ENCODE results near the gene LRRC70.

The LRRC70 gene

DNA sequence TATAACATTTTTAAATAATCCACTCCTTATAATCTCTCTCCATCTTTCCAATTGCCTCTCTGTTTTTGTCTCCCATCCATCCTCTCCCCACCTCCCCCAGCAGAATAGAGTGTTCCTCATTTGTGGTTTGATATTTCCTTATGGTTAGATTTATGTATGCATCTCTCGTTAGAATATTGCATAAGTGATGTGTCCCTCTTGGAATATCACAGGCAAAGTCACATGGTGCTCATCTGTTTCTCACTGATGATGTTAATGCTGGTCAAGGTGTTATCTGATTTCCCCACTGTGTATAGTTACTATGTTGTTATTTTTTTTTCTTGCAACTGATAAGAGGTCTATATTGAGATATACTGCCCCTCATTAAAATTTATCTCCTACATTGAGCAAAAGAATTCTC is 3.1 kb upstream of the LRRC70 start:
- DNase-seq (ENCODE audit: low read depth) = no peak

DNA sequence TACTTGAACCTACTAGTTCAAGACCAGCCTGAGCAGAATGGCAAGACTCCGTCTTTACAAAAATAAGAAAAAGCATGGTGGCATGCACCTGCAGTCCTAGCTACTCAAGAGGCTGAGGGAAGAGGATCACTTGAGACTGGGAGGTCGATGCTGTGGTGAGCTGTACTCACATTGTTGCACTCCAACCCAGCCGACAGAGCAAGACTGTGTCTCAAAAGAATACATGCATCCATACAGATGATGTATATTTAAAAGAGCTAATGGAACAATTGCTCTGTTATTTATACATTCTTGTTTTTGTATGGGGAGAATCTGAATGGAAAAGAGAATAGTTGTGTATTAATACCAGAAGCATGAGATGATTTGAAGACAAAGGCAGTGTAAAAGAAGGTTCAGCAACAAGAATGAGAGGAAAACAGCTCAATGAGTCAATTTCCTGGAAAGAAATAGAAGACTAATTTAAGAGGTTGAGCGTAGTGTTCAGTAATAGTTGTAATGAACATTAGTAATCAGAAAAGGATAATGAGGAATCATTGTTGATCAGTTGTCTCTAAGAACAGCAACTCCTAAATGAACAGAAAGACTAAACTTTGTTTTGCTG is 1.9 kb upstream of the LRRC70 start:
- DNase-seq (ENCODE audit: low read depth) = no peak

DNA sequence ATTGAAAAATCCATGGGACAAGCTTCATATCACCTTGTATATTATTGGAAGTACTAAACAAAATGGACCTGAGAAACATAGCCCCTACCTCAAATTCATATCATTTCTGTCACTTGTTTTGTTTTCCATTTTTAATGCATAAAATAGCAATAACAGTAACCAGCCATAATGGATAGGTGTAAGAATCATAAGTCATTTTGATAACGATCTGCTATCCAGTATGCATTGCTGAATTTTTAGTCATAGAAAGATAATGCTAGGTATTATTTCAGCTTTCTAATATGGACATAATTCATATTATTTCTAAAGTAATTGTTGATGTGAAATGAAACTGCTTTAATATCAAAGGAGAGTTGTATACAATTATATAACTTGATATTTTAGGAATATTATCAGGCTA is 1.1 kb upstream of the LRRC70 start:
- no peak for DNase-seq (ENCODE audit: low read depth)

DNA sequence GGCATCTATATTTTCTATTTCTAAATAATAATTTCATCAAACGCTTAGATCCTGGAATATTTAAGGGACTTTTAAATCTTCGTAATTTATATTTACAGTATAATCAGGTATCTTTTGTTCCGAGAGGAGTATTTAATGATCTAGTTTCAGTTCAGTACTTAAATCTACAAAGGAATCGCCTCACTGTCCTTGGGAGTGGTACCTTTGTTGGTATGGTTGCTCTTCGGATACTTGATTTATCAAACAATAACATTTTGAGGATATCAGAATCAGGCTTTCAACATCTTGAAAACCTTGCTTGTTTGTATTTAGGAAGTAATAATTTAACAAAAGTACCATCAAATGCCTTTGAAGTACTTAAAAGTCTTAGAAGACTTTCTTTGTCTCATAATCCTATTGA is 1.1 kb downstream of the LRRC70 start:
- no peak for DNase-seq (ENCODE audit: low read depth)

DNA sequence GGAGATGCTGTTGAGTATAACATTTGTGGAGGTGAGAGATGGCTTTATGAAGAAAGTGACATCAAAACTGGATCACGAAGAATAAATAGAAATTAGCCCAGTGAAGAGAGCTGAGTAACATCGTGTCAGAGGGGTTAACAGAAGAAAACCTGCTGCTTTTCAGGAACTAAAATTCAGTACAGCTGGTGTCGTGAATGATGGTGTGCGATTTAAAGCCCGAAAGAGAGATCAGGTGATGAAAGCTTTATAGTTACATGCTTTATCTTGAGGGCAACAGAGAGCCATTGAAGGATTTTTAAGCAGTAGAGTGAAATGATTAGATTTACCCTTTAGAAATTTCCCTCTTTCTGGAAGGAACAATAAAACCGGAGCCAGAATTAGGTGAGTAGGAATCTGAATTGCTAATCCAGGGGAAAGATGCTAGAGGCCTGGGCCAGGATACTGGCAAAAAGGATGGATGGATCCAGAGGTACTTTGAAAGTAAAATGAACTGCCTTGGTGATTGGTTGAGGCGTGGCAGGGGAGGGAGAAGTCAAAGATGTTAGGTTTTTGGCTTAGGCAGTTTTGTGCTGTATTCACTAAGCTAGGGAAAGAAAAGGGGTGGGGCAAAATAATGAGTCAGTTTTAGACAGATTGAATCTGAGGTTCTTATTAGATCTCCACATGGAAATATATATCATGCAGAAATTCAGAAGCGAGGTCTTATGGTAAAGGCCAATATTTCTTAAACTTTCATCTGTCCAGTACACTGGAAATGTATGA is 3.4 kb downstream of the LRRC70 start:
- no peak for DNase-seq (ENCODE audit: low read depth)

DNA sequence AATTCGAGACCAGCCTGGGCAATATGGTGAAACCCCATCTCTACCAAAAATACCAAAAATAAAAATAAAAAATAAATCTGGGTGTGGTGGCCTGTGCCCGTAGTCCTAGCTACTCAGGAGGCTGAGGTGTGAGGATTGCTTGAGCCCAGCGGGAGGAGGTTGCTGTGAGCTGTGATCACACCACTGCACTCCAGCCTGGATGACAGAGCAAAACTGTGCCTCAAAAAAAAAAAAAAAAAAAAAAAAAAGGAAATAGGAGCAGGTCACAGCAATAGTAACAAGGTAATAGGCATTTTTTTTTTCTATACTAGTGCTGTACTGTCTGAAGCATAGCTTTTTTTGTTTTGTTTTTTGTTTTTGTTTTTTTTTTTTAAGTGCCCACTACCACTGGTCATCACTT is 5.8 kb downstream of the LRRC70 start:
- DNase-seq (ENCODE audit: low read depth) = no peak

DNA sequence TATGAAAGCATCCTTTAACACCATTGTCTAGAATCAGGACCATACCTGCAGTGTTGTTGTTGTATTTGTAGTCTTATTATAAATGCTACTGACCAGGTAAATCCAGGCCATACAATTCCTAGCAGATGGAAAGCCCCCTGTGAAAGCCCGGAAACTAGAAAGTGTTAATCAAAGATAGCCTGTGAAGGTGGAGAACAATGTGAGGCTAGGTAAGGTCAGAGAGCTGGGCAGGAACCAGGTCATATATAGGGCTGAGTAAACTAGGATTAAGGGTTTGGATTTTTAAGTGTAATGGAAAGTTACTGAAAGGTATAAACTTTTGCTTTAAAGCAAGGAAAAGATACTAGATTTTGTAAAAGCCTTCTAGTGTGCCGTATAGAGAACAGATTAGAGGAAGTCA is 6.7 kb downstream of the LRRC70 start:
- no peak for DNase-seq (ENCODE audit: low read depth)

DNA sequence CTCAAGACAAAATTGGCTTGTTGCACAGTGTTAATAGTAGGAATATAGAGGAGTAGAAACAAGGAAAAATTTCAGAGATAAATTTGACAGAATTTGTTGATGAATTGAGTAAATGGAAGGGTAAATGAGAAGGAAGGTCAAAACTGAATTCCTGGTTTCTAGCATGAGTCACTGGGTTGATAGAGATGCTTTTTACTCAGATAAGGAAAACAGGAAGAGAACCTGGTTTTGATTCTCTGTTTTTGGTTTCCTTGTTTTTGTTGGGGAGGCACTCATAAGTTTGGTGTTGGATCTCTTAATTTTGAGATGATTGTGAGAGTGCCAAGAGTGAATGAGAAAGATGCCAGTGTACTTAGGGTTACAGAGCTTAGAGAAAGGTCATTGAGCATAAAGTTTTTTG is 7.1 kb downstream of the LRRC70 start:
- DNase-seq (ENCODE audit: low read depth) = no peak

DNA sequence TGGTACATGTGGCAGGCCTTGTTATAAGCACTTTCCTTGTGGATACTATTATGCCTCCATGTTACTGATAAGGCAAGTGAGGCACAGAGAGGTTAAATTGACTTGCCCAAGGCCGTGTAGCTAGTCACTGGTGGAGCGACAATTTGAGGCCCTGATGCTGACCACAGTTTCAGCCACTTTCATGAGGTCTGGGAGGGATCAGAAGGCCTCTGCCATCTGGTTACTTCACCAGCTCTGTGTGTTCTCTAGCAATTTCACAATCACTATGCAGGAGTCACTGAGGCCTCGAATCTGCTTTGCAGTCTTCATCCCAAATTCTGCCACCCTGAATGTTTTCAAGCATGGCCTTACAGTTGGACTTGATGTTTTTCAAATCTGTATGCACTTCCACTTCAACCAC is 9.1 kb downstream of the LRRC70 start:
- no peak for DNase-seq (ENCODE audit: low read depth)

DNA sequence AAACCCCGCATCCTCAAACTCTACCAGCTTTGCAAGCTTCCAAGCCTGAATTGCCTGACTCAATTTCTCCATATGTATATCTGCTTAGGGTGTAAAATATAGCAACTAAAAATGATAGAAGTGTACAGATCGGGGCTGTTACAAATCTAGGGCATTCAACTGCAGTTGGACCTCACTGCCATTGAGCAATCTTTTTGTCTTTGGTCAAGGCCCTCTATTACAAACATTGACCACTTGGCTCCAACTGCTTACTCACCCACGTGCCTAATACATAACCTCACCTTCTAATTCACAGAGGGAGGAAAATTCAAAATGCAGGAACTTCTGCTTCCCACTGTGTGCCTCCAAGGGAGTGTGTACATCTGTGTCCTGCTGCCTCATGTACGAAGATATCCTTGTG is 10.0 kb downstream of the LRRC70 start:
- no peak for DNase-seq (ENCODE audit: low read depth)

DNA sequence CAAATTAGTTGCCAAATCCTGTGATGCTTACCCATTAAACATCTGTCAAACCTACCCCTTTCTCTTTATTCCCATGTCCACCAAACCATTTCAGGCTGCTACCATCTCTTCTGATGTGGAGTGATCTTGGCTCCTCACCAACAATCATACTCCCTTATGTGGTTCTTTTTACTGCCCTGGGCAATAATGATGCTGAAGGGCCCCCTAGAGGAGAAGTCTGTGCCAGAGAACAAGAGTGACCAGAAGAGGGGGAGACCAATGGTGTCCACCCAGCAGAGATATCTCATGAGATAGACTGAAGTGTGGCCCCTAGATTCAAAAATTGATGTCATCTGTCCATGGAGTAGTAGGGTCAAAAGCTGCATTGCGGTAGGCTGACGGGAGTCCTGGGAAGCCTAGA is 10.9 kb downstream of the LRRC70 start:
- DNase-seq (ENCODE audit: low read depth) = no peak

DNA sequence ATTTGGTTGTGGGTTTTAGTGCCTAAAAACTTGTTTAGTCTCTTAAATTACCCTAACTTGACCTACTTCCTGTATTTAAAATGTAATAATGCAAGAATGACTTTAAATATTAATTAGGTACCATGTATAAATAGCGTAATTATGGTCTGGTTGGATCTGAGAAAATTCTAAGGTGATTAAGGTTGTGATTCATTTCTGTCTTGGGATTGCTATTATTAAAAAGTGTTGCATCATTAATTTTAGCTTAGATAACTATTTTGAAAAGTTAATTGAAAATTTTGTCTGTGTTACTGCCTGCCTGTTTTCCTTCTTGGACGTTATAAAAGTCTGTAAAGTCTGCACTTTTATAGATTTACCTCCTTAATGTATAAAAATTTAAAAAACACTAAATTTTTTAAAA is 11.8 kb downstream of the LRRC70 start:
- no peak for DNase-seq (ENCODE audit: low read depth)

DNA sequence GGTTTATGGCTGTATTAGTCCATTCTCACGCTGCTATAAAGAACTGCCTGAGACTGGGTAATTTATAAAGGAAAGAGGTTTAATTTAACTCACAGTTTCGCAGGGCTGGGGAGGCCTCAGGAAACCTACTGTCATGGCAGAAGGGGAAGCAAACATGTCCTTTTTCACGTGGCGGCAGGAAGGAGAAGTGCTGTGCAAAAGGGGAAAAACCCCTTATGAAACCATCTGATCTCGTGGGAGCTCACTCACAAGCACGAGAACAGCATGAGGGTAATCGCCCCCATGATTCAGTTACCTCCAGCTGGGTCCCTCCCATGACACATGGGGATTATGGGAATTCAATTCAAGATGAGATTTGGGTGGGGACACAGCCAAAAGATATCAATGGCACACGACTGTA is 13.9 kb downstream of the LRRC70 start:
- no peak for DNase-seq (ENCODE audit: low read depth)

DNA sequence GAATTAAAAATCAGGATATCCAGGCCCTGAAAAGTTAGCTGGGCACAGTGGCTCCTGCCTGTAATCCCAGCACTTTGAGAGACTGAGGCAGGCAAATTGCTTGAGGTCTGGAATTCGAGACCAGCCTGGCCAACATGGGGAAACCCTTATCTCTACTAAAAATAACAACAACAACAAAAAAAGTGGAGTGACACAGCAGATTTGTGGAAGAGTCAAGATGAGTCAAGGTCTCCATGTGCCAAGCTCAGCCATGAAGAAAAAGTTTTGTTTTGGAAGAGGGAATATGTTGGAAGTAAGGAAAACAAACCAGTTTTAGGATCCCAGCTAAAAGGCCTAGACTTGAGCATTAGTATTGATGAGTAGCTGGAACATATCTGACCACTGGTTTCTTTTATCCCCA is 14.7 kb downstream of the LRRC70 start:
- no peak for DNase-seq (ENCODE audit: low read depth)

DNA sequence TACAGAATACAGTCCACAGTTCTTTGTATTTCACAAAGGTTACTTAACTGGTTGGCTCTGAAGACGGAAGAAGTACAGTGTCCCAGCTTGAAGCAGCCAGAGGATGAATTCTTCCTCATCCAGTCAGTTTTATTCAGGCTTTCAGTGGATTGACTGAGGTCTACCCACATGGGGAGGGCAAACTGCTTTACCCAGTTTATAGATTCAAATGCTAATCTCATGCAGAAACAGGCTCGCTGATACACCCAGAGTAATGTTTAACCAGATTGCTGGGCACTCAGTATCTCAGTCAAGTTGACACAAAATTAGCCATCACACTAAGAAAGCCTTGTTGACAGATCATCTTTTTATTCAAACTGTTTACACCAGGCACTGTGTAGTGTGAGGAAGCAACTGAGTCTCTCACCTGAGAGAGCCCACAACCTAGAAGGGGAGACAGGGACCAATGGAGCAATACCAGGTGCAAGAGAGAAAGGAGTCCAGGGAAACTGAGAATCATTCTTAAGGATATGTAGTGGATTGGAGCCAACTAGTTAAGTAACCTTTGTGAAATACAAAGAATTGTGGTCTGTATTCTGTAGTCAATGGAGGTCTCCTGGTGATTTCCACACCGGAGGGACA is 15.9 kb downstream of the LRRC70 start:
- DNase-seq (ENCODE audit: low read depth) = no peak

DNA sequence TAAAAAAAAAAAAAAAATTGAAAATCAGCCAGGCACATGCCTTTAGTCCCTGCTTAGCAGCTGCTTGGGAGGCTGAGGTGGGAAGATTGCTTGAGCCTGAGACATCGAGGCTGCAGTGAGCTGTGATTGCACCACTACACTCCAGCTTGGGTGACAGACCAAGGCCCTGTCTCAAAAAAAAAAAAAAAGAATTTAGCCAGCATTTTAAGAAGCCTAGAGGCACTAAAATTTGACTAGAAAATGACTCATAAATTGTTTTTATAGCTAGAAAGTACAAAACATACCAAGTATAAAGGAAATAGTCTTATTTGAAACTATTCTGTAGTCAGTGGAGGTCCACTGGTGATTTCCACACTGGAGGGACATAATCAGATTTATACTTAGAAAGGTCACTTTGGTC is 17.5 kb downstream of the LRRC70 start:
- DNase-seq (ENCODE audit: low read depth) = no peak

DNA sequence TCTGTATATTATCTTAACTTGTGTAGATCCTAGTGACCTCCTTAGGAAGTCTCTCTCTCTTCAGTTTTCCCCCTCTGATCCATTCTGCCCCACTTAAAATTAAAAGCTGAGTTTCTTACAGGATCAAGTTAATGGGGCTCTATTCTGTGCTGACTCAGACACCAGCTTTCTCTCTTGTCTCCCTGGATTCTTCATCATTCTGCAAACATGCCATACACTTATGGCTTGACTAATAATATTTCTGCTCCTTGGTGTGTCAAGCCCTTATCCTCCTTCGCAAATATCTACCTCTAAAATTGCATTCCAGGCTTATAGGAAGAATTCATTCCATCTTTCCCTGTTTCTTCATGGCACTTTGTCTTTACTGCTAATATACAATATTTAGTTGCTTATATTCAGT is 18.1 kb downstream of the LRRC70 start:
- no peak for DNase-seq (ENCODE audit: low read depth)

DNA sequence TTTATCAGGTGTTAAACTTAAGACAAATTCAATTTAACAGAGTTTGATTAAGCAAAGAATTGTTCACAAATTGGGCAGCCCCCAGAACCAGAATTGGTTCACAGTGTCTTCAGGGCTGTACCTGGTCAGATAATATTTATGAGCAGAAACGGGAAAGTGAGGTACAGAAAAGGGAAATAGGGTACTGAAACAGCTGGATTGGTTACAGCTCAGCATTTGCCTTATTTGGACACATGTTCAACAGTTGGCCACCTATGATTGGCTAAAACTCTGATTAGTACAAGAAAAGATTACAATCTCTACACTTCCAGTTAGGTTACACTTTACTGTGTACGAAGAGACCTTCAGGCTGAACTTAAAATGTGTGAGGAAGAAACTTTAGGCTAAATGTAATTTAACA is 18.7 kb downstream of the LRRC70 start:
- DNase-seq (ENCODE audit: low read depth) = no peak

DNA sequence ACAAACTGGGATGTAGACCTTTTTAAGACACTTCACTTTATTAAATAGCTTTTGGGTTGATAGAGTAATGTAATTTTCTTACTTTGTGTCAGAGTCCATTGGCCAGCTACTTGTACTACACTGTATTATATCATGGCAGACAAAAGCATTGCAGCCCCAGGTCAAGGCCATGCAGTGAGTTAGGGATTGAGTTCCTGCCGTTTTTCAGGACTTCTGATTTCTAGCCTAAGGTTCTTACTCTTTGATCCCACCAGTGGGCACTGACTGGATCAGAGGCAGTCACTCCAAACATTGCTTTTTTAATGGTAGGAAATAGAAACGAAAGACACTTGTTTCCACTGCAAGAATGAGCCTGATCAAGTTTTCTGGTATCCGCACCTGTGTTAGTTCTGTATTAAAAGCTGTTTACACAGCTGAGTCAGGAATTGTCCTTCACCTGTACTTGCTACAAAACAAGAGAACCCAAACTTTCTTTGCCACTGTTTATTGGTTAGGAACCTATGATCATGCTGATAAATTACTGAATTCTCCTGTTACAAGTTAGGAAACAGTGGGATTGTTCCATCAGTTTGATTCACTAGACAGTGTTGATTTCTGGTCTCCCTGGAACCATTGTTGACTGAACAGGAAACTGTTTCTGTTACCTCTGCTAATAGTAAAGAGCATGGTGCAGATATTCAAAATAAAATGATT is 22.1 kb downstream of the LRRC70 start:
- DNase-seq (ENCODE audit: low read depth) = no peak

DNA sequence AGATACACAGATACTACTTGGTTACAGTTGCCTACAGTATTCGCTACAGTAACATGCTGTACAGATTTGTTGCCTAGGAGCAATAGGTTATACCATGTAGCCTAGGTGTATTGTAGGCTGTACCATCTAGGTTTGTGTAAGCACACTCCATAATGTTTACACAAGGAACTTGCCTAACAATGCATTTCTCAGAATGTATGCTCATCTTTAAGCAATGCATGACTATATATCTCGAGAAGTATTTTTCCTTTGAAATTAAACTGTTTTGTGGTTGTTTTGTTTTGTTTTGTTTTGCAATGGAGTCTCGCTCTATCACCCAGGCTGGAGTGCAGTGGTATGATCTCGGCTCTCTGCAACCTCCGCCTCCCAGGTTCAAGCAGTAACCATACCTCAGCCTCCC is 25.3 kb downstream of the LRRC70 start:
- DNase-seq (ENCODE audit: low read depth) = no peak

DNA sequence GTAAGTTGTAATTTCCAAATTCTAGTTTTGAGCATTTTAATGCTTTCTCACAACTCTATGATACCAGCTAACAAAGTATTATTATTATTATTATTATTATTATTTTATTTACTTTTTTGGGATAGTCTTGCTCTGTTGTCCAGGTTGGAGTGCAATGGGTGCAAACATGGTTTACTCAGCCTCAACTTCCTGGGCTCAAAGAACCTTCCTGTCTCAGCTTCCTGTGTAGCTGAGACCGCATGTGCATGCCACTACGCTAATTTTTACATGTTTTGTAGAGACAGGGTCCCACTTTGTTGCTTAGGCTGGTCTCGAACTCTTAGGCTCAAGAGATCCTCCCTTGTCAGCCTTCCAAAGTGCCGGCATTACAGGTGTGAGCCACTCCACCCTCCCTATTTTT is 27.0 kb downstream of the LRRC70 start:
- no peak for DNase-seq (ENCODE audit: low read depth)

DNA sequence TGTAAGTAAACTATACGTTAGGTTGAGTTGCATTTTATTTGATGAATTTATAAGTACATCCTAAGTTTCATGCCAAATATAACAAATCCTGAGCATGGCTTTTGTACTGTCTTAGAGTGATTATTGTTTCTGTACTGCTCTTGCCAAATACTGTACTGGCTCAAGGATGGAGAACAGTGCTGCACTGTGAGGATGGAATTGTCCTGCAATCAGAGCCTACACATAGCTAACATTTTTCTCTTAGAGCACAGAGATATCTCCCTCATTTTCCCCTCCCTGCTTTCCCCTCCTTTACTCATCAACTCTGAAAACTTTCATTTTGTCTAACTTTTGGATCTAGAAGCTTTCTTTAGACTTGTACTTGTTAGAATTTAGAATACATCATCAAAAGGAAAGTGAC is 28.3 kb downstream of the LRRC70 start:
- no peak for DNase-seq (ENCODE audit: low read depth)

DNA sequence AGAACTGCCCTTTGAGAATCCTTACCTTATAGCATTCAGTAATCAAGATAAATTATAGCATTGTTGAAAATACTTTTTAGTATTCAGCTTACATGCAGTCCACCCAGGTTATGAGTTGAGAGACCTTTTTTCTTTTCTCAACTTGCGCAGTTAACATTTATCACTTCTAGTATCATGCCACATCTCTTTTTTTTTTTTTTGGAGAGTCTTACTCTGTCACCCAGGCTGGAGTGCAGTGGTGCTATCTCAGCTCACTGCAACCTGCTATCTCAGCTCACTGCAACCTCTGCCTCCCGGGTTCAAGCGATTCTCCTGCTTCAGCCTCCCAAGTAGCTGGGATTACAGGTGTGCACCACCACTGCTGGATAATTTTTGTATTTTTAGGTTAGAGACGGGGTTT is 29.0 kb downstream of the LRRC70 start:
- no peak for DNase-seq (ENCODE audit: low read depth)
